ENCODE measurements around the gene RAET1G. TPM values are rescaled to one million over a fixed set of nuclear protein-coding genes. Genes with fewer than 3 reads are reported as not detected.
"Not testable (repeated sequence)": the region's sequence is repeated elsewhere in the genome, so short reads cannot be mapped to it uniquely, and the experiment has no call there.

Gene RAET1G, protein sequence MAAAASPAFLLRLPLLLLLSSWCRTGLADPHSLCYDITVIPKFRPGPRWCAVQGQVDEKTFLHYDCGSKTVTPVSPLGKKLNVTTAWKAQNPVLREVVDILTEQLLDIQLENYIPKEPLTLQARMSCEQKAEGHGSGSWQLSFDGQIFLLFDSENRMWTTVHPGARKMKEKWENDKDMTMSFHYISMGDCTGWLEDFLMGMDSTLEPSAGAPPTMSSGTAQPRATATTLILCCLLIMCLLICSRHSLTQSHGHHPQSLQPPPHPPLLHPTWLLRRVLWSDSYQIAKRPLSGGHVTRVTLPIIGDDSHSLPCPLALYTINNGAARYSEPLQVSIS
- total RNA-seq = 1.3 TPM in 2 replicates

DNA sequence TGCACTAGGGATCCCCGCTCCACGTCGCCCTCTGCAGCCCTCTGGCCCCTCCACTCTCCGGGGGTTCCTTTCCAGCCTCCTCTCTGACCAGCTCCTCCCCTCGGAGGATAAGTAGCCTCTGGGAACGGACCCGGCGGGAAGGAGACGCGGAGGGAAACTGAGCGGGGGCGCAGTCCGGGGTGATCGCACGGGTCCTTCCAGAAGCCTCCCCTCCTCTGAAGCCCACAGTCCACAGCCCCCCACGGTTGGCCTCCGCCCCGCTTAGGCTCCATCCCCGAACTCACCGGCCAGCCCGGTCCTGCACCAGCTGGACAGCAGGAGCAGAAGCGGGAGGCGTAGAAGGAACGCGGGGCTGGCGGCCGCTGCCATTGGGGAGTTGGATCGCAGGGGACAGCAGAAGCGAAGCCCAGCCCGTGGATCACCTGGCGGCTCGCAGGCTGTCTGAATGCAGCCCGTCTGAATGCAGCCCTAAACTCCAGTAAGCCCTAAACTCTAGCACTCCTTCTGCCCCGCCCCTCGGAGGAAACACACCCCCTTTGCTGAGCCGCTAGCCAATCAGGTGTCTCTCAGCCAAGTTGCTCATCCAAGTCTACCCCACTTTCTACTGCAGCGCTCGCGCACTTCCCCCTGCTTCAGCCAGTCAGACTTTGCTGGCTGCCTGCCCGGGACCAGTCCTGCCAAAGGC, at the start of gene RAET1G:
Gene RAET1G, minus strand, starts transcription at position 480 of the 685 bp plus-strand sequence. Its CDS starts 111 bp downstream, at position 369.
- peak; percentile 92 for DNase-seq (ENCODE audit: low read depth)
- peak within 1 kb of the TSS; percentile 60 for H3K4me3 ChIP-seq (ENCODE audit: low read depth, low read length)
- TF ChIP-seq, protein P1, sequence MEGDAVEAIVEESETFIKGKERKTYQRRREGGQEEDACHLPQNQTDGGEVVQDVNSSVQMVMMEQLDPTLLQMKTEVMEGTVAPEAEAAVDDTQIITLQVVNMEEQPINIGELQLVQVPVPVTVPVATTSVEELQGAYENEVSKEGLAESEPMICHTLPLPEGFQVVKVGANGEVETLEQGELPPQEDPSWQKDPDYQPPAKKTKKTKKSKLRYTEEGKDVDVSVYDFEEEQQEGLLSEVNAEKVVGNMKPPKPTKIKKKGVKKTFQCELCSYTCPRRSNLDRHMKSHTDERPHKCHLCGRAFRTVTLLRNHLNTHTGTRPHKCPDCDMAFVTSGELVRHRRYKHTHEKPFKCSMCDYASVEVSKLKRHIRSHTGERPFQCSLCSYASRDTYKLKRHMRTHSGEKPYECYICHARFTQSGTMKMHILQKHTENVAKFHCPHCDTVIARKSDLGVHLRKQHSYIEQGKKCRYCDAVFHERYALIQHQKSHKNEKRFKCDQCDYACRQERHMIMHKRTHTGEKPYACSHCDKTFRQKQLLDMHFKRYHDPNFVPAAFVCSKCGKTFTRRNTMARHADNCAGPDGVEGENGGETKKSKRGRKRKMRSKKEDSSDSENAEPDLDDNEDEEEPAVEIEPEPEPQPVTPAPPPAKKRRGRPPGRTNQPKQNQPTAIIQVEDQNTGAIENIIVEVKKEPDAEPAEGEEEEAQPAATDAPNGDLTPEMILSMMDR (IDR thresholded peaks at IDR 0.05; ENCODE audit: insufficient read depth, low read depth, low read length) = no peak

DNA sequence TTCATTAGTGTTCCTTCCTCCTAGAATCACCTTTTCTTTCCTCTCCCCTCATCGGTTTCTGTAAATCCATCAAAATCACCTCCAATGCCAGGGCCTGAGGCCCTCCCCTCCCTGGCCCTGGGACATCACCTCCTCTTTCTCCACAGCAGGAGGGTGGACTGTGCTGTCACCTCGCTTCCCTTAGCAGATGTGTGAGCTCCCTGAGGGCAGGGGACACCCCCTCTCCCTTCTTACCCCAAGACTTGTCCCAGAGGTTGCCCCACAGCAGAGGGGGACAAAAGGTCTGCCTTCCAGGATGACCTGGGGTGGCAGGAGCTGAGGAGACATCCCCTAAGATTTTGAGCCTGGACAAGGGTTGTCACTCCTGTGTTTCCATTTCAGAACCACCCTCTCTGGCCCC, 46.7 kb upstream of the RAET1G start:
- TF ChIP-seq, protein P1 (IDR thresholded peaks at IDR 0.05; ENCODE audit: insufficient read depth, low read depth, low read length) = no peak
- no peak overlapping the region for H3K4me3 ChIP-seq (ENCODE audit: low read depth, low read length)
- no peak for DNase-seq (ENCODE audit: low read depth)

DNA sequence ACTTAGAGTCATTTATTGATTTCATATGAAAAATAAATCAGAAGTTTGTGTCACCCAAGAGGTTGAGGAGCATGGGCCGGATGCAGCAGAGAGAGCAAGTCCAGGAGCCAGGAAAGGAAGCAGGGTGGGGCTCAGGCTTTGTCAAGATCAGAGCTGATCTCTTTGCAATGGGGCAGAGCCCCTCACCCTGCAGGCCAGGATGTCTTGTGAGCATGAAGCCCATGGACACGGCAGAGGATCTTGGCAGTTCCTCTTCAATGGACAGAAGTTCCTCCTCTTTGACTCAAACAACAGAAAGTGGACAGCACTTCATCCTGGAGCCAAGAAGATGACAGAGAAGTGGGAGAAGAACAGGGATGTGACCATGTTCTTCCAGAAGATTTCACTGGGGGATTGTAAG, 46.0 kb upstream of the RAET1G start:
- H3K4me3 ChIP-seq (ENCODE audit: low read depth, low read length) = not testable (repeated sequence)

DNA sequence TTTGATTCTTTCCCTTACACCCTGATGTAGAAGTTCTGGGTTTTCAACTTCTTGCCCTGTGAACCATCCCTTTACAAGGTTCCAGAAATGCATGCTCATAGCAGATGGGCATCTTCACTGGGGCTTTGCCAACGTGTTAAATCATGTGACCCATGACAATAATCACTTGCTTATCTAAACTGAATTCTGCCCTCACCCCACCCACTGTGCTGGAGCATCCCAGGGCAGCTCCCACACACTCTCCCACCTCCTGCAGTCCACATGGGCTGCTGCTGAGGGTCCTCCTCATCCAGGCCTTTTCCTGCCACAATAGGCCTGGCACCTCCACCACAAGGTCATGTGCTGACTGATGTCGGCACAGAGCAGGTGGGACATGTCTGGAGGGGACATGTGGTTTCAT, 45.1 kb upstream of the RAET1G start:
- not testable (repeated sequence) for H3K4me3 ChIP-seq (ENCODE audit: low read depth, low read length); DNase-seq (ENCODE audit: low read depth)

More for the DNA sequence above, 46.0 kb upstream of the RAET1G start:
- DNase-seq (ENCODE audit: low read depth) = not testable (repeated sequence)

DNA sequence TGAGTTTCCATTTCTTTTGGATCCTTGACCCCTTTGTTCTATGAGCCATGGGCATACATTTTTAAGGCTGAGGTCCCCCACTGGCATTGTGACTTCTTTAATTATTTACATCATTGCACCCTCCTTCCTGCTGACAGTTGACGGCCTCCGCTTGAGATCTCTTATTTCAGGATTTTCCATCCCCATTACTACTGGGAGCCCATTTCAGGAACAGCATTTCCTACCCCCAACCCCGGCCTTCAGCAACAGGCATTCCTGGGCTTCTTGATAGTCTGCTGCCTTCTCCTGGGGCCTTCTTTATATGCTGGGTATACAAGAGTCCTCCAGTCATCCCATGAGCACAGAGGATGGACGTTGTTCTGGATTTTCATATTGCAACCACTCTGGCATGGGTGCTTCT, 44.7 kb upstream of the RAET1G start:
- TF ChIP-seq, protein P1 (IDR thresholded peaks at IDR 0.05; ENCODE audit: insufficient read depth, low read depth, low read length) = no peak
- DNase-seq (ENCODE audit: low read depth) = no peak
- no peak overlapping the region for H3K4me3 ChIP-seq (ENCODE audit: low read depth, low read length)

DNA sequence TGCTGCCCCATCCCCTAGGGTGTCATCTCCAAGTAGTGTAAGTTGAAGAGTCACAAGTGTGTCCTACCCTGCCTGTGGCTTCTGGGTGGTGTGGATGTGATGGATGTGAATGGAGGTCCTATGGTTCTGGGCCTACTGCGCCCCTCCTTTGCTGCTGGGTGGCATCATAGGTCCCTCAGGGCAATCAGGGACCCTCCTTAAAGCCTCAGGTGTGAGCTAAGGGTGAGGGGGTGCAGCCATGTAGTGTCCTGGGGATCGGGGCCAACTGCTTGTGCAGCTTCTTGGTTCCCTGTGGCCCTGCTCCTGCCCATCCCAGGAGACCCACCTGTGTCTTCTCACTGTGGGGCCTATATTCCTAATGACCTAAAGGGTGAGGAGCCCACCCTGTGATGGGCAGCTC, 43.4 kb upstream of the RAET1G start:
- H3K4me3 ChIP-seq (ENCODE audit: low read depth, low read length); DNase-seq (ENCODE audit: low read depth): not testable (repeated sequence)

DNA sequence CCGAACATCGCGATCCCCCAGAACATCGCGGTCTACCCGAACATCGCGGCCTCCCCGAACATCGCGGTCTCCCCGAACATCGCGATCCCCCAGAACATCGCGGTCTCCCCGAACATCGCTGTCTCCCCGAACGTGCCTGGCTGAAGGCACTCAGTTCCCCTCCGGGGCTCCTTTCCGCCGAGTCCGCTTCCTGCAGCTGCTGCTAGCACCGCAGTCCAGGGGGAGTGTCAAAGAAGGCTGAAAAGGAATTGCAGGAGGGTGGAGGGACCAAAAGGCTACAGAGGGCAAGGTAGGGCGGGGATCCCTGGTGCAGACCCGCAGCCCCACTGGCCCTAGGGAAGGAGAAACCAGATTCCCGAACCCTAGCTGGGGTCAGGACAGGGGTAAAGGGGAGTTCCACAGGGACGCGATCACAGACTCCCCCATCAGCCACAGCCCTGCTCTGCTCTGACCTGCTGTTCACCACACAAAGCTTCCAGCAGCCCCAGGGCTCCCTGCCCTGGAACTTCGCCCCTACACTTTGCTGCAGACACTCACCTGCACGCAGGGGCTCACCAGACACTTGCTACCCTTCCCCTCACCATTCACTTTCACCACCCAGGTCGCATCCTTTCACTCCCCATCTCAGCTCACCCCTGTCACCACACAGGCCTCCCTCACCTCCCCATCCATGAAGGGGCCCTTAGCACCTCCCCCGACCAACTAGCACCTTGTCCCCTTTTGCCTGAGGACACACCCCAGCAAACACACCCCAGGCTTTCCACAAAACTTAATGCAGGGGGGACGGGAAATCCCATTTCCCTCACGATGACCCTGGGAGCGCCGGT, 42.5 kb upstream of the RAET1G start:
- peak; percentile 9 for DNase-seq (ENCODE audit: low read depth)
- TF ChIP-seq, protein P1 (IDR thresholded peaks at IDR 0.05; ENCODE audit: insufficient read depth, low read depth, low read length) = no peak
- H3K4me3 ChIP-seq (ENCODE audit: low read depth, low read length) = peak overlapping the region; percentile 50

Measured in fibroblast of villous mesenchyme (primary cell).